Measurements from ENCODE around the gene MAP2.

DNA sequence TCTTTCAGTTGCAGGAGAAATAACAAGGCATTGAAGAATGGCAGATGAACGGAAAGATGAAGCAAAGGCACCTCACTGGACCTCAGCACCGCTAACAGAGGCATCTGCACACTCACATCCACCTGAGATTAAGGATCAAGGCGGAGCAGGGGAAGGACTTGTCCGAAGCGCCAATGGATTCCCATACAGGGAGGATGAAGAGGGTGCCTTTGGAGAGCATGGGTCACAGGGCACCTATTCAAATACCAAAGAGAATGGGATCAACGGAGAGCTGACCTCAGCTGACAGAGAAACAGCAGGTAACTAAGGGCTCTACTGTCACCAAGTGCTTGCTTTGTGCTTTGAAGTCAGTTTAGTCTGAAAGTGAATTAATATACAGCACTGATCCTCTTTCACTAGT is 229.3 kb downstream of the MAP2 start:
- TF ChIP-seq, protein P1, sequence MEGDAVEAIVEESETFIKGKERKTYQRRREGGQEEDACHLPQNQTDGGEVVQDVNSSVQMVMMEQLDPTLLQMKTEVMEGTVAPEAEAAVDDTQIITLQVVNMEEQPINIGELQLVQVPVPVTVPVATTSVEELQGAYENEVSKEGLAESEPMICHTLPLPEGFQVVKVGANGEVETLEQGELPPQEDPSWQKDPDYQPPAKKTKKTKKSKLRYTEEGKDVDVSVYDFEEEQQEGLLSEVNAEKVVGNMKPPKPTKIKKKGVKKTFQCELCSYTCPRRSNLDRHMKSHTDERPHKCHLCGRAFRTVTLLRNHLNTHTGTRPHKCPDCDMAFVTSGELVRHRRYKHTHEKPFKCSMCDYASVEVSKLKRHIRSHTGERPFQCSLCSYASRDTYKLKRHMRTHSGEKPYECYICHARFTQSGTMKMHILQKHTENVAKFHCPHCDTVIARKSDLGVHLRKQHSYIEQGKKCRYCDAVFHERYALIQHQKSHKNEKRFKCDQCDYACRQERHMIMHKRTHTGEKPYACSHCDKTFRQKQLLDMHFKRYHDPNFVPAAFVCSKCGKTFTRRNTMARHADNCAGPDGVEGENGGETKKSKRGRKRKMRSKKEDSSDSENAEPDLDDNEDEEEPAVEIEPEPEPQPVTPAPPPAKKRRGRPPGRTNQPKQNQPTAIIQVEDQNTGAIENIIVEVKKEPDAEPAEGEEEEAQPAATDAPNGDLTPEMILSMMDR (conservative IDR thresholded peaks at IDR 0.05; ENCODE audit: low read depth in 2 of 2): no peak
- TF ChIP-seq POLR2AphosphoS5 (IDR thresholded peaks at IDR 0.05; ENCODE audit: low read depth): no peak
- TF ChIP-seq EZH2phosphoT487 (IDR thresholded peaks at IDR 0.05; ENCODE audit: unreplicated experiment): no peak
- TF ChIP-seq STAT1 (IDR thresholded peaks at IDR 0.05; ENCODE audit: unreplicated experiment): no peak
- TF ChIP-seq EZH2 (IDR thresholded peaks at IDR 0.05; ENCODE audit: low read depth, unreplicated experiment): no peak
- TF ChIP-seq ZNF331 (CRISPR knock-in tag; IDR thresholded peaks at IDR 0.05; ENCODE audit: low read depth): no peak
- TF ChIP-seq, protein P2, sequence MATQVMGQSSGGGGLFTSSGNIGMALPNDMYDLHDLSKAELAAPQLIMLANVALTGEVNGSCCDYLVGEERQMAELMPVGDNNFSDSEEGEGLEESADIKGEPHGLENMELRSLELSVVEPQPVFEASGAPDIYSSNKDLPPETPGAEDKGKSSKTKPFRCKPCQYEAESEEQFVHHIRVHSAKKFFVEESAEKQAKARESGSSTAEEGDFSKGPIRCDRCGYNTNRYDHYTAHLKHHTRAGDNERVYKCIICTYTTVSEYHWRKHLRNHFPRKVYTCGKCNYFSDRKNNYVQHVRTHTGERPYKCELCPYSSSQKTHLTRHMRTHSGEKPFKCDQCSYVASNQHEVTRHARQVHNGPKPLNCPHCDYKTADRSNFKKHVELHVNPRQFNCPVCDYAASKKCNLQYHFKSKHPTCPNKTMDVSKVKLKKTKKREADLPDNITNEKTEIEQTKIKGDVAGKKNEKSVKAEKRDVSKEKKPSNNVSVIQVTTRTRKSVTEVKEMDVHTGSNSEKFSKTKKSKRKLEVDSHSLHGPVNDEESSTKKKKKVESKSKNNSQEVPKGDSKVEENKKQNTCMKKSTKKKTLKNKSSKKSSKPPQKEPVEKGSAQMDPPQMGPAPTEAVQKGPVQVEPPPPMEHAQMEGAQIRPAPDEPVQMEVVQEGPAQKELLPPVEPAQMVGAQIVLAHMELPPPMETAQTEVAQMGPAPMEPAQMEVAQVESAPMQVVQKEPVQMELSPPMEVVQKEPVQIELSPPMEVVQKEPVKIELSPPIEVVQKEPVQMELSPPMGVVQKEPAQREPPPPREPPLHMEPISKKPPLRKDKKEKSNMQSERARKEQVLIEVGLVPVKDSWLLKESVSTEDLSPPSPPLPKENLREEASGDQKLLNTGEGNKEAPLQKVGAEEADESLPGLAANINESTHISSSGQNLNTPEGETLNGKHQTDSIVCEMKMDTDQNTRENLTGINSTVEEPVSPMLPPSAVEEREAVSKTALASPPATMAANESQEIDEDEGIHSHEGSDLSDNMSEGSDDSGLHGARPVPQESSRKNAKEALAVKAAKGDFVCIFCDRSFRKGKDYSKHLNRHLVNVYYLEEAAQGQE (IDR thresholded peaks at IDR 0.05; ENCODE audit: unreplicated experiment): no peak
- TF ChIP-seq CREB1 (CRISPR knock-in tag; IDR thresholded peaks at IDR 0.05; ENCODE audit: low read depth): no peak
- no peak for TF ChIP-seq JUNB (IDR thresholded peaks at IDR 0.05; ENCODE audit: unreplicated experiment)

All from GM23338 (cell line).